Tibial artery (tissue), 4 donors: ENCODE measurements around the gene ADAMTSL2.

ENCODE experiments used
- DNase-seq, 2 donors: peaks; one replicate each; pipeline ENCODE4 v3.0.0-alpha.2; 2019
- H3K27ac ChIP-seq, 2 donors: fragments of 200-600 bp; sonication (generic) in 1 of 2; 1 replicate in 1 of 2; 2 replicates in 1 of 2; pipeline ENCODE4 v1.5.1; 2018 to 2019; ENCODE audit warnings: mild to moderate bottlenecking in 1 of 2
- H3K27me3 ChIP-seq, 2 donors: fragments of 200-600 bp; sonication (generic) in 1 of 2; one replicate each; pipeline versions ENCODE4 v1.5.1 to v1.6.0; 2016 to 2019
- H3K36me3 ChIP-seq, 3 donors: fragments of 200-600 bp; sonication (generic) in 2 of 3; one replicate each; pipeline ENCODE4 v1.5.1; 2016 to 2019; ENCODE audit warnings: mild to moderate bottlenecking in 2 of 3
- H3K4me1 ChIP-seq, 4 donors: fragments of 200-600 bp; sonication (generic) in 2 of 4; 1 replicate in 3 of 4; 2 replicates in 1 of 4; pipeline ENCODE4 v1.5.1; 2016 to 2019
- H3K4me3 ChIP-seq, 2 donors: fragments of 200-600 bp; sonication (generic) in 1 of 2; 1 replicate in 1 of 2; 2 replicates in 1 of 2; pipeline ENCODE4 v1.5.1; 2018 to 2019; ENCODE audit warnings: mild to moderate bottlenecking in 2 of 2
- H3K9me3 ChIP-seq, 3 donors: fragments of 200-600 bp; sonication (generic) in 1 of 3; one replicate each; pipeline ENCODE4 v1.5.1; 2016 to 2019
- CTCF ChIP-seq, 2 experiments: fragments of 200-600 bp in 1 of 2; fragments of 450-650 bp in 1 of 2; IDR thresholded peaks; one replicate each; pipeline ENCODE4 v1.5.1; 2017 to 2019; ENCODE audit warnings: antibody characterized with exemption in 2 of 2, mild to moderate bottlenecking in 1 of 2, moderate library complexity in 1 of 2
- intact Hi-C: fragments of 100-400 bp; cut with DNase I; formaldehyde crosslinking; loops from one replicate; pipeline ENCODE4 v1.15.0; 2023; ENCODE audit warnings: low total_unique reads

Gene ADAMTSL2

GRCh38 chr9:133537257-133537656 is 2.8 kb downstream of the ADAMTSL2 start:
- intact Hi-C loops: no loop called here
- peaks cover 0 to 70% of the 10 kb centered on the region in 2 donors for H3K27me3 ChIP-seq
- H3K36me3 ChIP-seq: no peaks in the 10 kb centered on the region
- no peak for TF ChIP-seq CTCF (IDR thresholded peaks at IDR 0.05)
- no peak overlapping the region for H3K27ac ChIP-seq
- no peak for DNase-seq
- H3K4me3 ChIP-seq: no peak overlapping the region
- H3K9me3 ChIP-seq: no peaks in the 10 kb centered on the region
- peaks cover 0 to 32% (median 15%) of the 10 kb centered on the region in 4 donors for H3K4me1 ChIP-seq

- intact Hi-C loops: no loop called here
- no peak overlapping the region for H3K4me3 ChIP-seq
- peaks cover 0 to 62% of the 10 kb centered on the region in 2 donors for H3K27me3 ChIP-seq
- H3K27ac ChIP-seq: no peak overlapping the region
- peaks cover 0 to 32% (median 15%) of the 10 kb centered on the region in 4 donors for H3K4me1 ChIP-seq
- no peaks in the 10 kb centered on the region for H3K36me3 ChIP-seq
- no peak for TF ChIP-seq CTCF (IDR thresholded peaks at IDR 0.05)
- DNase-seq: no peak
- H3K9me3 ChIP-seq: no peaks in the 10 kb centered on the region
Observed at GRCh38 chr9:133538176-133538575, 3.7 kb downstream of the ADAMTSL2 start.

GRCh38 chr9:133538851-133539833 is 4.6 kb downstream of the ADAMTSL2 start:
- intact Hi-C loops: no loop called here

GRCh38 chr9:133539991-133540697 is 5.6 kb downstream of the ADAMTSL2 start:
- peaks cover 0 to 19% (median 1%) of the 10 kb centered on the region in 4 donors for H3K4me1 ChIP-seq
- no peak for TF ChIP-seq CTCF (IDR thresholded peaks at IDR 0.05)
- no peaks in the 10 kb centered on the region for H3K9me3 ChIP-seq
- peaks cover 0 to 43% of the 10 kb centered on the region in 2 donors for H3K27me3 ChIP-seq
- intact Hi-C loops: no loop called here
- H3K27ac ChIP-seq: no peak overlapping the region
- H3K36me3 ChIP-seq: no peaks in the 10 kb centered on the region
- DNase-seq: no peak
- no peak overlapping the region for H3K4me3 ChIP-seq

More at GRCh38 chr9:133538851-133539833, 4.6 kb downstream of the ADAMTSL2 start:
- H3K9me3 ChIP-seq: no peaks in the 10 kb centered on the region
- DNase-seq: no peak
- H3K36me3 ChIP-seq: no peaks in the 10 kb centered on the region
- H3K4me3 ChIP-seq: no peak overlapping the region
- peaks cover 0 to 29% (median 11%) of the 10 kb centered on the region in 4 donors for H3K4me1 ChIP-seq
- peaks cover 0 to 53% of the 10 kb centered on the region in 2 donors for H3K27me3 ChIP-seq
- no peak overlapping the region for H3K27ac ChIP-seq
- TF ChIP-seq CTCF (IDR thresholded peaks at IDR 0.05): no peak

GRCh38 chr9:133540698-133541025 is 6.2 kb downstream of the ADAMTSL2 start:
- H3K36me3 ChIP-seq: no peaks in the 10 kb centered on the region
- H3K9me3 ChIP-seq: no peaks in the 10 kb centered on the region
- TF ChIP-seq CTCF (IDR thresholded peaks at IDR 0.05): no peak
- no peak overlapping the region for H3K4me3 ChIP-seq
- intact Hi-C loops: no loop called here
- H3K4me1 ChIP-seq: peaks cover 0 to 16% (median 0%) of the 10 kb centered on the region in 4 donors
- DNase-seq: no peak
- H3K27ac ChIP-seq: no peak overlapping the region
- H3K27me3 ChIP-seq: peaks cover 0 to 38% of the 10 kb centered on the region in 2 donors
